ENCODE data around the gene ZSCAN21.
"Not testable (repeated sequence)": the region's sequence is repeated elsewhere in the genome, so short reads cannot be mapped to it uniquely, and the experiment has no call there.

Gene ZSCAN21

DNA sequence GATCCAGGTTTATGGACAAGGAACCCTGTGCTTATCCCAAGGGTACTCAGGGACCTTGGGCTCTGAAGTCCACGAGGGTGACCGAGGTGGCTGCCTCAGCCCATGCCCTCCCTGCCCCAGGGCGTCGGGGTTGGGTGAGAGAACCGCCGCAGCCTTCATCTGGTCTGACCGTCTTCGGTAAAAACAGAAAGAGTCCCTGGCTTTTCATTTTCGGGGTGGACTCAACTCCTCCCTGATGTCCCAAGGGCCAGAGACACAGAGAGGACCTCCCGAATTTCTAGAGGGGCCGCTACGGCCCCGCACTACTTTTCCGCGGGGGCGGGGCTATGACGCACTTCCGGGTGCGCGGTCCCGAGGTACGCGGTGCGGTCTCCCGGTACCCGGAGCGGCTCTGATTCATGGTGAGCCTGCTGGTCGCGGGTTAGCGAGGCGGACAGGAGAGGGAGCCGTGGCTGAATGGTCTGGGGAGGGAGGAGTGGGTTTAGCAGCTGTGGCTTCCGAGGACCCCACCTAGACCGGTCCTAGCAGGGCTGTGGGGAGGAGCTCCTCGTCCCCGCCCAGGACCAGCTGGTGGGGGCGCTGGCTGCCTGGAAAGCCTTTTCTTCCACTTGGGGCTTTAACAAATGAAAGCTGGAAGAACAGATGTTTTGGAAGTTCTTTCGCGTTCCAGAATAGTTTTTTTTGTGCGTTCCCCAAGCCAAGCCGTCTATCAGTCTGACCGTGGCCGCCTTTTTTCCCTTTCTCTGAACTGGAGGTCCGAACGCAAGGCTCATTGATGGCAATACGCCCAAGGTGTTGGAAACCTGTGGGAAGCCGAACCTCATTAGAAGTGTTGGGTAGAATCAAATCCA lies at the start of gene ZSCAN21:
ZSCAN21 (plus strand) TSS at position 334 of the 851 bp plus-strand sequence. CDS start 7,233 bp downstream, outside the sequence.
- DNase-seq, result peak; percentile 82

DNA sequence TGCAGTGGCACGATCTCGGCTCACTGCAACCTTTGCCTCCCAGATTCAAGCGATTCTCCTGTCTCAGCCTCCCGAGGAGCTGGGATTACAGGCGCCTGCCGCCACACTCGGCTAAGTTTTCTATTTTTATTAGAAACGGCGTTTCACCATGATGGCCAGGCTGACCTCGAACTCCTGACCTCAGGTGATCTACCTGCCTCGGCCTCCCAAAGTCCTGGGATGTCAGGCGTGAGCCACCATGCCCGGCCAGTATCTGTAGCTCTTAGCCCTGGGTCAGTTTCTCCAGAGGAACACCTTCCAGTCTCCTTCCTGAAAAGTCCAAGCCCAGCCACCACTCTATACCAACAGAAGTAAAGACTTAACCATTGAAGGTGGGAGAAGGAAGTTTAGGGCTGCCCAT lies 49.3 kb upstream of the ZSCAN21 start:
- DNase-seq, result no peak

DNA sequence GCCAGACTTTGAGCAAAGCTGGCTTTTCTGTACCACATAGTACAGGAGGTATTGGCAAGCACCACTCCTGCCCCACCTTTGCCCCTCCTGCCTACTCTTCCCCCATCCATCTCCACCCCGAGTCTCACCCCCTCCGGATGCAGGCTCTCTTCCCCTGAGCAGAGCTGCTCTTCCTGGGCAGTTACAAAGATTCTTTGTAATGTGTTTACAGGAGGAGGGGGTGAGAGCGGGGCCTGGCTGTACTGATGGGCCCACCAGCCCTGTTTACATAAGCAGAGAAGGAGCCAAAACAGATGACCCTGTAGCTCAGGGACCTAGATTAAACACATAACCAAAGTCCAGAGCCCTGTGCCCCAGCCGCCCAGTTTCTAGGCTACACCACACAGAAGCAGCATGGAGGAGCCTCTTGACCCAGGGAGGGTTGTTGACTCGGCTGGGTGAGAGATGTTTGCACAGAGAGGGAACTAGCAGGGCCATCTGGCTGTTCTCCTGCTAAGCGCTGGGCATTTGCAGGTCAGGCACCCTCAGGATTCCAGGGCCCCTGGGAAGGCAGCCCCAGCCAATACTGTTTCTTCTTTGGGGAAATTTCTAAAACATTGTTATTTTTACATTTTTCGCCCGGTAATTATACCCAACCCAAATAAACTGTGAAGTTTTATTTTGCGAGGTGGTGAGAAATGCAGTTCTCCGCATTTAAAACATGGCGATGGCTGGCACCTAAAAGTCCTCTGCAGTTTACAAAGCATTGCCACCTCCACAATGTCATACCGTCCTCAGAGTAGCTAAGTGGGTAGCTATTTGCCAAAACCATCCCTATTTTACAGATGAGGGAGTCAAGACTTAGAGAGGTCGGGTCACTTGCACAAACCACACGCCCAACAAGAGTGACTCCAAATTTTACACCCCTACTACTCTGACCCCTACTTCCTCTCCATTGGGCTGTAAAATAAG lies 45.6 kb upstream of the ZSCAN21 start:
- peak; percentile 44 for DNase-seq

DNA sequence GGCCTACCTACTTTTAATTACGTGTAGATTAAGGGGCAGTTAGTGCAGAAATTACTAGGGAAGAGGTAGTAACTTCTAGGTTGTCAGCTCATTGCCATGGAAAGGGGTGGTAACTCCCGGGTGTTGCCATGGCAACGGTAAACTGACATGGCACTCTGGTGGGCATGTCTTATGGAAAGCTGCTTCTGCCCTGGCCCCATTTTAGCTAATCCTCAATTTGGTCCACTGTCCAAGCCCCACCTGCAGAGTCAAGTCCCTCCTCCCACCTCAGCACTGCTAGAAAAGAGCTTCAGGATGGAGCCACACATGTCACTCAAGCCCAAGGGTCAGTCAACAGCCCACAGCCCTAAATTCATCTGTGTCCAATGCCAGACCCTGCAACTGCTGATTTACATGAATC lies 41.7 kb upstream of the ZSCAN21 start:
- DNase-seq, result no peak

DNA sequence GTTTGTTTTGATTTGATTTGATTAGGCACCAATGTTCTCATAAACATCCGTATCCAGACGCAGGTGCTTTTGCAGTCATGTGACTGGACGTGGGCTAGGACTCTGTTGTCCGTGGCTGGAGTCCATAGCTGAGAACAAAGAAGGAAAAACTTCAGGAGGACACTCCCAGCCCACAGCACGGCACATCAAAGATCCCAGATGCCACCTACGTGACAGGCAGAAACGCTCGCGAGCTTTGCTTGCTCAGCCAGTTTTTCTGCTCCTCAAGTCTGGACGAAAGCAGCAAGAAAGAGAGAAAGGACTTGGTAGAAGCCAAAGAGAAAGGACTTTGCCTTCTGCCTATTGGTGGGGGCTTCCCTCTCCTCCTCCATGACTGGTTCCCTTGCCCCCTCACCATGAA lies 41.0 kb upstream of the ZSCAN21 start:
- DNase-seq, result no peak

DNA sequence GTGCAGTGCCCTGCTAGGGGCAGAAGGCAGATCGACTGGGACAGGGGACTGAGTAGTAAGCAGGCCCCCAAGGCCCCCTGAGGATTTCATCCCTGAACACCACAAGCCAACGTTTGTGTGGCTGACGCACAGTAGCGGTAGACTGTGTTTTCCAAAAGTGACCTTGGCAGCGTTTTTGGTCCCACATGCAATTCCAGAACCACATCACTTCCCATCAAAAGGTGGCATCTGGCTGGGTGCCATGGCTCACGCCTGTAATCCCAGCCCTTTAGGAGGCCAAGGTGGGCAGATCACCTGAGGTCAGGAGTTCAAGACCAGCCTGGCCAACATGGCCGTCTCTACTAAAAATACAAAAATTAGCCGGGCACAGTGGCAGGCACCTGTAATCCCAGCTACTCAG lies 39.6 kb upstream of the ZSCAN21 start:
- not testable (repeated sequence) for DNase-seq

DNA sequence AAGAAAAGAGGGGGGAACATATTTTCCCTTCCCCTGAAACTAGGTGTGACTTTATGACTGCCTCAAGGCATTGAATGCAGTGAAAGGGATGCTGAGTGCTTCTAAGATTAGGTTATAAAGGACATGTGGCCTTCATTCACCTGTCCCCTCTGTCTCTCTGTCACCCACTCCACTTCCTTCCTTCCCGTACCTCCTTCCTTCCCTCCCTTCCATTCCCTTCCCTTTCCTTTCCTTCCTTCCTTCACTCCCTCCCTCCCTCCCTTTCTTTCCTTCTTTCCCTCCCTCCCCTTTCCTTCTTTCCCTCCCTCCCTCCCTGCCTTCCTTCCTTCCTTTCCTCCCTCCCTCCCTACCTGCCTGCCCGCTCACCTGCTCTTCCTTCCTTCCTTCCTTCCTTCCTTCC lies 38.7 kb upstream of the ZSCAN21 start:
- DNase-seq, result no peak

DNA sequence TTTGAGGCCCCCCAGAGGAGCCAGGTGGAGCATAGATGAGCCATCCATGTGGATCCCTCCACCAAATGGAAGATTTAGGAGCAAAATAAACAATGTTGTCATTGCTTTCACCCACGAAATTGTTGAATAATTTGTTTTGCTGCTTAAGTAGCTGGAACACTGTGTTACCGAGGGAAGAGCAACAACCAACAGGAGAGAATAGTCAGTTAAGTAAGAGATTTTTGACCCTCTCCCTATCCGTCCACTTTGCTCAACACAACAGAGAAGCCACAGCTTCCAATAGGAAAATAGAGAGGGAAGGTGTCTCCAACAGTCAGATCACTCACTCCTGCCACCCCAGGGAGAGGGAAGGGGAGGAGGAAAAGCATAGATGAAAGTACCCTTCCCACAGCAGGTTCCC lies 38.1 kb upstream of the ZSCAN21 start:
- no peak for DNase-seq

DNA sequence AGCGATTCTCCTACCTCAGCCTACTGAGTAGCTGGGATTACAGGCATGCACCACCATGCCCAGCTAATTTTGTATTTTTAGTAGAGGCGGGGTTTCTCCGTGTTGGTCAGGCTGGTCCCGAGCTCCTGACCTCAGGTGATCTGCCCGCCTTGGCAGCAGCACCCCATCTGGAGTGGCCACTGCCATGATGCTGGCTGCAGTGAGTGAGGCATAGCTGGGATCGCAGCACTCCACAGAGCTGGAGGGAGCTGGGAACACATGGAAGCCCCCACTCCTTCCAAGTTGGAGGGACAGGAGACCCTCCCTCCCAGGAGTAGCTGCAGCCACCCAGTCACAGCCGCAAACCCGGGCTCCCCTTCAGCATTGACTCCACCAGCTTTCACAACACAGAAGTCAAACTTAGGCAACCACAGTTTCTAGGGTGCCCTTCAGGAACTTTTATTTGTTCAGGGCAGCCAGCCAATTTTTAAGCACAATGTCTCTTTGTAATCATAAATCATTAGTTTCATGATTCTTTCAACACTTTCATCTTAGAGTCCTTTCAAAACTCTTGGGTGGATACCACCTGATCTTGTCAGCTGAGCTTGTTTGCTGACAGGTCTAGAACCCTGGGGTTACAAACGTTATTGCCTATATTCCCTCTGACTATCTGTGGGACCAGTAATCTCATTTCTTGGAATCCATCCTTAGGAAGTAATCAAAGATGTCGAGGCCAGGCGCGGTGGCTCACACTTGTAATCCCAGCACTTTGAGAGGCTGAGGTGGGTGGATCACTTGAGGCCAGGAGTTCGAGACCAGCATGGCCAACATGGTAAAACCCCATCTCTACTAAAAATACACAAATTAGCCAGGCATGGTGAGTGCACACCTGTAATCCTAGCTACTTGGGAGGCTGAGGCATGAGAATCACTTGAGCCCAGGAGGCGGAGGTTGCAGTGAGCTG lies 36.9 kb upstream of the ZSCAN21 start:
- DNase-seq, result not testable (repeated sequence)

DNA sequence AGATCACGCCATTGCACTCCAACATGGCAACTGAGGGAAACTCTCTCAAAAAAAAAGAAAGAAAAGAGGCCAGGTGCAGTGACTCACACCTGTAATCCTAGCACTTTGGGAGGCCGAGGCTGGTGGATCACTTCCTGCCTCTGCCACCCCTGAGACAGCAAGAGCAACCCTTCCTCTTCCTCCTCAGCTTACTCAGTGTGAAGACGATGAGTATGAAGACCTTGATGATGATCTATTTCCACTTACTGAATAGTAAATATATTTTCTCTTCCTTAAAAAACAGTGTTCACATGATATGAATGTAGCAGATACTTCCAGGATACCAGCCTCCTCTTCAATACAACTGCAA lies 36.3 kb upstream of the ZSCAN21 start:
- no peak for DNase-seq

DNA sequence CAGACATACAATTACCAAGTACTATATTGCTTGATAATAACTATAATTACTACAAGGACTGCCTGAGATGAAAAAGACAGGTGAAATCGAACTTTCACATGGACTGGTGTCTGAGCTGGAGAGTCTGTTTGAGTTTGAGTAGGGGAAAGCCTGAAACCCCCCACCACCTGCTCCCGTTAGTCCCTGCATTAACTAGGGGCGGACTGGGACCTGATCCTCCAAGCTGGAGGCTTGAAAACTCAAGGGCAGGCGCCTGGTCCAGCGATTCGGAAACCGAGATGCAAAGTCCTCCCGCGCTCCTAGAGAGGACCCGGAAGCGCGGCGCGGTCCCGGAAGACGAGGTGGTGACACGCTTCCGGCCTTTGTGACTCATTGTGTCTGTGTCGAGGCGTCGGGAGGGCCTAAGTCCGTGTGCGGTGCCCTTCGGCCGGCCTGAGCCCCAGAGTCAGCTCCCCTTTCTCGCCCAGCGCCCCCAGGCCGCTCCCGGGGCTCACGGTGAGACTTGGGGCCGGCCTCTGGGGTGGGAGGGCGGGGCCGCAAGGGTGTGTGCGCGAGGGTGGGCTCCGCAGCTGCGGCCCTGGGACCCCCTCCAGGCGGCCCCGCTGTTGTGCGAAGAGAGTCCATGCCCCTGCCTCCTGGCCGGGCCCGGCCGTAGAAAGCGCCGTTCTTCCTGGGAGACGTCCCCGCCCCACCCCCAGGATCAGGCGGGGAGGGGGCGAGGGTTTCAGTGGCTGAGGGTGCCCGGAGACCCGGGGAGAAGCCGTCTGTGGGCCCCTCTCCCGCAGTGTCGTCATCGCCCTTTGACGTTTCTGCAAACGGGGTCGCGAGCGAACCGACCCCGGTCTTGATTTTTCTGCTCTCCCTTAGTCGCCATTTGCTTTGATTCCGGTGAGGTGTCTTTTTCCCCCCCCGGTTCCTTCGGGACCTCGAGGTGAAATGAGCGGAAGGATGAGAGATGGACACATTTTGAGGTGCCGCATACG lies 34.1 kb upstream of the ZSCAN21 start, which contains the start of gene ZKSCAN1:
ZKSCAN1 (plus strand) TSS at position 365 of the 983 bp plus-strand sequence. CDS start 7,911 bp downstream, outside the sequence.
- peak; percentile 92 for DNase-seq

DNA sequence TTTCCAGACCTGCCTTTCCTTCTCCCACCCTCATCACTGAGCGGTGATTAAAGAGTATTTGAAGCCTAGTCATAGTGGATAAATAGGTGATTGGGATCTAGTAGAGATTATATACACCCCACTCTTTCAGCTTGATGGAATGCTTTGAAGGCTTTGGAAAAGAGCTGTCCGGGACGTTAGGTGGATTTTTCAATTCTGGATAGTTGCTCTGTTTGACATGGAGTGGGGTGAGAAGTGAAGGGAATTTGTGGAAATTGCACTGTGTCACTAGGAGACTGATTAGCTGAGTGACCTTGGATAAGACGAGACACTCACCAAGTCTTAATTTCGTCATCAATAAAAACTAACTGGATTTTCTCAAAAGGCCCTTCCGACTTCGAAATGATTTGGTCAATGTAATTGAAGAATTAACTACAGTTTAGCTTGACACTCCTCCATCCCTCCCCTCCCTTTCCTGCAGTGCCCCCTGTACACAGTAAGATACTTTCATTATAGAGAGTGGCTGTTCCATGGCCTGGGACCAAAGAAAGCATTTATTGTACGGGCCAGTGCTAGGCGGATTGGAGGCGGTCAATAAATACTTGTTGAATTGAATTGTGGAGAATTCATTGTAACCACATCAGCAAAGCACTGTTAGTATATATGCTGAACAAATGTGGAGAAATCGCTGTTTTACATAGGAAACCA lies 33.2 kb upstream of the ZSCAN21 start:
- no peak for DNase-seq

DNA sequence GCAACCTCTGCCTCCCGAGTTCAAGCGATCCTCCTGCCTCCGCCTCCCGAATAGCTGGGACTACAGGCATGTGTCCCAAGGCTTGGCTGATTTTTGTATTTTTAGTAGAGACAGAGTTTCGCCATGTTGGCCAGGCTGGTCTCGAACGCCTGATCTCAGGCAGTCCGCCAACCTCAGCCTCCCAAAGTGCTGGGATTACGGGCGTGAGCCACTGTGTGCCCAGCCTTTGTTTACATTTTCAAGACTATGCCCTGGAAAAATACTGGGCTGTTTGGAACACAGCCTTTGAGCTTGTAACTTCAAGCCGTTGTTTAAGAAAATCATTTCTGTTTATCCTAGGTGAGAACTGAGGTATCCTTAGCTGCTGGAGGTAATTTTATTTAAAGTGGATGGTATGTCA lies 32.3 kb upstream of the ZSCAN21 start:
- no peak for DNase-seq

DNA sequence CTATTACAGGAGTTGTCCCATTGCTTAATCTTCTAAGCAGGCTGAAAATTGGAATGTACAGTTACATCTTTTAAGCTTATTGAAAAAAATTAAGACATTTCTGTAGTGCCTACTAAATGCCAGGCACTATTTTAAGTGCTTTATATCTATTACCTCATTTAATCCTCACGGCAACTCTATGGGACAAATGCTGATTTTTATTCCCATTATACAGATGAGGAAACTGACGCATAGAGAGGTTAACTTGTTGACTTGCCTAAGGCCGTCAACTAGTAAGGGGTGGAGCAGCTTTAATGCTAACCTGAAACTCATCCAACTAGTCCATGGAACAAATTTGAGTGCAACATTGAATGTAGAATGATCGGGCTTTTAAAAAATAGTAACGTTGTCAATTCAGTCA lies 31.7 kb upstream of the ZSCAN21 start:
- DNase-seq, result no peak

DNA sequence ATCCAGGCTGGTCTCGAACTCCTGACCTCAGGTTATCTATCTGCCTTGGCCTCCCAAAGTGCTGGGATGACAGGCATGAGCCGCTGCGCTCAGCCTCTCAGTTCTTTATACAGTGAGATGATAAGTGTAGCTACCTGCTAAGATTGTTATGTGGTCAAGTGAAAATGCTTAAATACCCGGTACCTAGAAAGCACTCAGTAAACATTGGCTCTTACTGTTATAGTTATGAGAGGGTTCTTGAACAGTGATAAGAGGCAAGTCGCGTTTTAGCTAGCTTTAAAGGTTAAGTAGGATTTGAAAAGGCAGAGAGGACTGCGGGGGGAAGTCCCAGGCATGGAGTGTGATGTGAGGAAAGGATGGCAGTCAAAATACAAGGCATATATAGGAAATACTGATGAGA lies 29.7 kb upstream of the ZSCAN21 start:
- DNase-seq, result no peak

DNA sequence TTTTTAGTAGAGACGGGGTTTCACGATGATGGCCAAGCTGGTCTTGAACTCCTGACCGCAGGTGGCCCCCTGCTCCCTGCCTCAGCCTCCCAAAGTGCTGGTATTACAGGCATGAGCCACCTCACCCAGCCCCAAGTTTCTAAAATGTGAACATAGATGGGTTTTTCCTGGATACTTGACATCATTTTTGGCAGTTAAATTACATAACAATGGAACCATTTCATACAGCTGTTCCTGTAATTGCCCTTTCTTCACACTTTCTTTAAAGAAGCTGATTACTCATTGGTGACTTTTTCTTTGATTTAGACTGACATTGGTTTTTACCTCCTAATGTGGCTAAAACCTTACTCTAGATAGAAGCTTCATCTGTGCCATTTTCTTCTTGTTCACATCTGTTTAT lies 28.3 kb upstream of the ZSCAN21 start:
- no peak for DNase-seq

DNA sequence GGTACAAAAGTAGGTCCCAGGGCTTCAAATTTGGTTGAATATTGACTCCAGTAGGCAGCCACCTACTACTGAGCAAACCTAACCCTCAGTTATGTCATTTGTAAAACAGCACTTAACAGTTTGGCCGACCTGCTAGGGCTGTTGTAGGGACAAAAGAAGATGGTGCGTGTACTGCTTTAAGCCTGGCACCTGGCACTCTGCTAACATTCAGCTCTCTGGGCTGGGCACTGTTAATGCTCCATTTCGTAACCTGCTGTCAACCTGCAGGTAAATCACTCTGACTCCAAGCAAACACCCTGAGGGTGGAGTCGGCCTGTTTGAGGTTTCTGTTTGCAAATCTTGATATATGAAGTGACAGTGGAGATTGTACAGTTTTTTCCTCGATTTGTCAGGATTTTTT lies 27.0 kb upstream of the ZSCAN21 start:
- DNase-seq, result no peak

DNA sequence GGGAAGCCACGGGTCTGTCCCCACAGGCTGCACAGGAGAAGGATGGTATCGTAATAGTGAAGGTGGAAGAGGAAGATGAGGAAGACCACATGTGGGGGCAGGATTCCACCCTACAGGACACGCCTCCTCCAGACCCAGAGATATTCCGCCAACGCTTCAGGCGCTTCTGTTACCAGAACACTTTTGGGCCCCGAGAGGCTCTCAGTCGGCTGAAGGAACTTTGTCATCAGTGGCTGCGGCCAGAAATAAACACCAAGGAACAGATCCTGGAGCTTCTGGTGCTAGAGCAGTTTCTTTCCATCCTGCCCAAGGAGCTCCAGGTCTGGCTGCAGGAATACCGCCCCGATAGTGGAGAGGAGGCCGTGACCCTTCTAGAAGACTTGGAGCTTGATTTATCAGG lies 26.0 kb upstream of the ZSCAN21 start:
- no peak for DNase-seq

DNA sequence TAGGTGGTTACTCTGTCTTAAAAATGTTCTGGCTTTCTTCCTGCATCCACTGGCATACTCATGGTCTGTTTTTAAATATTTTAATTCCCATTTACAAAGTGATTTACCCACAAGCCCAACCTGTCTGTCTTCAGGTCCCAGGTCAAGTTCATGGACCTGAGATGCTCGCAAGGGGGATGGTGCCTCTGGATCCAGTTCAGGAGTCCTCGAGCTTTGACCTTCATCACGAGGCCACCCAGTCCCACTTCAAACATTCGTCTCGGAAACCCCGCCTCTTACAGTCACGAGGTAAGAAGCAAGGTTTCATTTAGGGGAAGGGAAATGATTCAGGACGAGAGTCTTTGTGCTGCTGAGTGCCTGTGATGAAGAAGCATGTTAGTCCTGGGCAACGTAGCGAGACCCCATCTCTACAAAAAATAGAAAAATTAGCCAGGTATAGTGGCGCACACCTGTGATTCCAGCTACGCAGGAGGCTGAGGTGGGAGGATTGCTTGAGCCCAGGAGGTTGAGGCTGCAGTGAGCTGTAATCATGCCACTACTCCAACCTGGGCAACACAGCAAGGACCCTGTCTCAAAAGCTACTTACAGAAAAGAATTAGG lies 25.5 kb upstream of the ZSCAN21 start:
- DNase-seq, result no peak

DNA sequence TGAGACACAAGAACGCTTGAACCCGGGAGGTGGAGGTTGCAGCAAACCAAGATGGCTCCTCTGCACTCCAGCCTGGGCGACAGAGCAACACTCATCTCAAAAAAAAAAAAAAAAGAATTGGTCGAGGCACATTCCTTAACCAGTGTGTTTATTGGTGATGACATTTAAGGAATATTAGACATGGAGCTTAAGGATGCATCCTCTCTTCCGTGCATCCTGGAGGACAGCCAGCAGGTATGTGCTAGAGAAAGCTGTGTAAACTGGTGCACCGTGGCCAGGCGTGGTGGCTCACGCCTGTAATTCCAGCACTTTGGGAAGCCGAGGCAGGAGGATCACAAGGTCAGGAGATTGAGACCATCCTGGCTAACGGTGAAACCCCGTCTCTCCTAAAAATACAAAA lies 22.4 kb upstream of the ZSCAN21 start:
- DNase-seq, result no peak
